ENCODE results near the gene TUBB4B. TPM values are rescaled to one million over a fixed set of nuclear protein-coding genes. Genes with fewer than 3 reads are reported as not detected.
"Not testable (repeated sequence)": the region's sequence is repeated elsewhere in the genome, so short reads cannot be mapped to it uniquely, and the experiment has no call there.

Gene TUBB4B
- total RNA-seq, 2 experiments from 2014 or later, result 417 to 443 TPM

DNA sequence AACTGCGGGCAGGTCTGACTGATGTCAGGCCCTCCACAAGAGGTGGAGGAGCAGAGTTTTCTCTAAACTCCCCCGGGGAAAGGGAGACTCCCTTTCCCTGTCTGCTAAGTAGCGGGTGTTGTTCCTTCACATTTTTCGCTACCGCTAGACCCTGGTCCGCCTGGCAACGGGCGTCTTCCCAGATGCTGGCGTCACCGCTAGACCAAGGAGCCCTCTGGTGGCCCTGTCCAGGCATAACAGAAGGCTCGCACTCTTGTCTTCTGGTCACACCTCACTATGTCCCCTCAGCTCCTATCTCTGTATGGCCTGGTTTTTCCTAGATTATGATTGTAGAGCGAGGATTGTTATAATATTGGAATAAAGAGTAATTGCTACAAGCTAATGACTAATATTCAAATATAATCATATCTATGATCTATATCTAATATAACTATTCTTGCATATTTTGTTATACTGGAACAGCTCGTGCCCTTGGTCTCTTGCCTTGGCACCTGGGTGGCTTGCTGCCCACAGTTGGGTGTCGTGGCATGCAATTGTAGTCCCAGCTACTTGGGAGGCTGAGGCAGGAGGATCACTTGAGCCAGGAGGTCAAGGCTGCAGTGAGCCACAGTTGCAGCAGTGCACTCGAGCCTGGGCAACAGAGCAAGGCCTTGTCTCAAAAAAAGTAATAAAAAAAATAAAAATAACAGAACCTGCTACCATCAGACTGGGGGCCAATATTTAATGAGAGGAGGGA, 21.3 kb downstream of the TUBB4B start:
- H3K9me3 ChIP-seq (ENCODE audit: low read length), result not testable (repeated sequence)

DNA sequence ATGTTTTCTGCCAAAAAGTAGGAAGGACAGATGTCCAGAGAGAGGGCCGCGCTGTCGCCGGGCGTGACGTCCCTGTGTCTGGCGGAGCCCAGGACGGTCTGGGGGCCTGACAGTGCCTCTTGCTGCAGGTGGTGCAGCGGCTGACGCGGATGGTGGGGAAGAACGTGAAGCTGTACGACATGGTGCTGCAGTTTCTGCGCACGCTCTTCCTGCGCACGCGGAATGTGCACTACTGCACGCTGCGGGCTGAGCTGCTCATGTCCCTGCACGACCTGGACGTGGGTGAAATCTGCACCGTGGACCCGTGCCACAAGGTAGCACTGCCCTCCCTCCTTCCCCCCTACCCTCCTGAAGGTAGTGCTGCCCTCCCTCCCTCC, 21.8 kb downstream of the TUBB4B start:
- Histone ChIP-seq H3K4me3 (ENCODE audit: low read depth, low read length, poor library complexity, severe bottlenecking) (no peak overlapping the region), H4K20me1 (ENCODE audit: insufficient read depth, low read length) (no peaks in the 10 kb centered on the region), H3K4me2 (ENCODE audit: low read length) (no peak overlapping the region), H3K79me2 (ENCODE audit: insufficient read depth, low read depth, low read length) (peaks cover 14% of the 10 kb centered on the region; the same call in 1 of the 2 replicates), H3K36me3 (ENCODE audit: insufficient read depth, low read length) (peaks cover 64% of the 10 kb centered on the region), H3K27ac (ENCODE audit: low read depth, low read length, poor library complexity, severe bottlenecking) (no peak overlapping the region), H3K4me1 (ENCODE audit: insufficient read depth, low read length, poor library complexity, severe bottlenecking) (peaks cover 27% of the 10 kb centered on the region), H3K9me3 (ENCODE audit: low read length) (no peaks in the 10 kb centered on the region), H2AFZ (ENCODE audit: low read length) (no peak overlapping the region), H3K9me2 (ENCODE audit: insufficient read depth, low read length) (no peaks in the 10 kb centered on the region)
- no peak for TF ChIP-seq EZH2phosphoT487 (IDR thresholded peaks at IDR 0.05; ENCODE audit: borderline replicate concordance, low read depth, low read length)
- TF ChIP-seq, protein P1, sequence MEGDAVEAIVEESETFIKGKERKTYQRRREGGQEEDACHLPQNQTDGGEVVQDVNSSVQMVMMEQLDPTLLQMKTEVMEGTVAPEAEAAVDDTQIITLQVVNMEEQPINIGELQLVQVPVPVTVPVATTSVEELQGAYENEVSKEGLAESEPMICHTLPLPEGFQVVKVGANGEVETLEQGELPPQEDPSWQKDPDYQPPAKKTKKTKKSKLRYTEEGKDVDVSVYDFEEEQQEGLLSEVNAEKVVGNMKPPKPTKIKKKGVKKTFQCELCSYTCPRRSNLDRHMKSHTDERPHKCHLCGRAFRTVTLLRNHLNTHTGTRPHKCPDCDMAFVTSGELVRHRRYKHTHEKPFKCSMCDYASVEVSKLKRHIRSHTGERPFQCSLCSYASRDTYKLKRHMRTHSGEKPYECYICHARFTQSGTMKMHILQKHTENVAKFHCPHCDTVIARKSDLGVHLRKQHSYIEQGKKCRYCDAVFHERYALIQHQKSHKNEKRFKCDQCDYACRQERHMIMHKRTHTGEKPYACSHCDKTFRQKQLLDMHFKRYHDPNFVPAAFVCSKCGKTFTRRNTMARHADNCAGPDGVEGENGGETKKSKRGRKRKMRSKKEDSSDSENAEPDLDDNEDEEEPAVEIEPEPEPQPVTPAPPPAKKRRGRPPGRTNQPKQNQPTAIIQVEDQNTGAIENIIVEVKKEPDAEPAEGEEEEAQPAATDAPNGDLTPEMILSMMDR (conservative IDR thresholded peaks at IDR 0.05; ENCODE audit: low read length), result no peak
- no peak for DNase-seq (ENCODE audit: low spot score)
- intact Hi-C loops (cut with micrococcal nuclease; ENCODE audit: unreplicated experiment), result no loop called here
- CTCF ChIA-PET (ENCODE audit: unreplicated experiment), result no interaction called here
- BruUV-seq (replicated peaks), result no TSS peak
- POLR2A ChIA-PET, result no interaction called here

More for the DNA sequence above, 21.3 kb downstream of the TUBB4B start:
- H3K27ac ChIP-seq (ENCODE audit: low read depth, low read length, poor library complexity, severe bottlenecking); H2AFZ ChIP-seq (ENCODE audit: low read length); intact Hi-C loops (cut with micrococcal nuclease; ENCODE audit: unreplicated experiment); DNase-seq (ENCODE audit: low spot score); H4K20me1 ChIP-seq (ENCODE audit: insufficient read depth, low read length); H3K9me2 ChIP-seq (ENCODE audit: insufficient read depth, low read length); CTCF ChIA-PET (ENCODE audit: unreplicated experiment); POLR2A ChIA-PET; H3K4me3 ChIP-seq (ENCODE audit: low read depth, low read length, poor library complexity, severe bottlenecking); BruUV-seq (replicated peaks); H3K4me2 ChIP-seq (ENCODE audit: low read length): not testable (repeated sequence)
- peaks cover 24% of the 10 kb centered on the region for H3K4me1 ChIP-seq (ENCODE audit: insufficient read depth, low read length, poor library complexity, severe bottlenecking)
- H3K36me3 ChIP-seq (ENCODE audit: insufficient read depth, low read length), result peaks cover 61% of the 10 kb centered on the region
- H3K79me2 ChIP-seq (ENCODE audit: insufficient read depth, low read depth, low read length), result peaks cover 14% of the 10 kb centered on the region; the same call in 1 of the 2 replicates
- TF ChIP-seq, protein P1 (conservative IDR thresholded peaks at IDR 0.05; ENCODE audit: low read length), result peak; percentile 65; the same call in 1 of the 2 replicates

DNA sequence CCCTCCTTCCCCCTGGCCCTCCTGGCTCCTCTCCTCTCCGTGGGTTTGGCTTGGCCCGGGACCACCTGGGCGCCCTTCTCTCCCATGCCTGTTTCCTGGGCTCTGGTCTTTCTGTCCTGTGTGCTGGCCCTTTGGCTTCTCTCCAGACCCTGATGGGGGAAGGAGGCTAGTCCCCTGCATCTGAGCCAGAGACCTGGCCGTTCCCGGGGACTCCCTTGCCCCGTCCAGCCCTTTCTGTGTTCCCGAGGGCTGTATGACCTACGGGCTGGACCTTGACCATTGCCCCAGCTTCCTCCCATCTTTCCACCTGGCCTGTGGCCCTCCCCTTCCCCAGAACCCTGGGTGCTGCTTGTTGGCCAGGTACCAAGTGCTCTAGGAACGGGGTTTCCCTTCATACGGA, 22.4 kb downstream of the TUBB4B start:
- ChIA-PET CTCF (ENCODE audit: unreplicated experiment) (no interaction called here), POLR2A (no interaction called here)
- TF ChIP-seq, protein P1 (conservative IDR thresholded peaks at IDR 0.05; ENCODE audit: low read length), result no peak
- no peak for TF ChIP-seq EZH2phosphoT487 (IDR thresholded peaks at IDR 0.05; ENCODE audit: borderline replicate concordance, low read depth, low read length)
- H3K9me2 ChIP-seq (ENCODE audit: insufficient read depth, low read length), result no peaks in the 10 kb centered on the region
- BruUV-seq (replicated peaks), result no TSS peak
- no peaks in the 10 kb centered on the region for H3K9me3 ChIP-seq (ENCODE audit: low read length)
- H3K27ac ChIP-seq (ENCODE audit: low read depth, low read length, poor library complexity, severe bottlenecking), result no peak overlapping the region
- no peaks in the 10 kb centered on the region for H4K20me1 ChIP-seq (ENCODE audit: insufficient read depth, low read length)
- intact Hi-C loops (cut with micrococcal nuclease; ENCODE audit: unreplicated experiment), result no loop called here
- H3K4me3 ChIP-seq (ENCODE audit: low read depth, low read length, poor library complexity, severe bottlenecking), result no peak overlapping the region
- H3K4me2 ChIP-seq (ENCODE audit: low read length), result no peak overlapping the region
- H2AFZ ChIP-seq (ENCODE audit: low read length), result no peak overlapping the region
- H3K4me1 ChIP-seq (ENCODE audit: insufficient read depth, low read length, poor library complexity, severe bottlenecking), result peaks cover 27% of the 10 kb centered on the region
- no peak for DNase-seq (ENCODE audit: low spot score)
- peaks cover 15% of the 10 kb centered on the region; the same call in 1 of the 2 replicates for H3K79me2 ChIP-seq (ENCODE audit: insufficient read depth, low read depth, low read length)
- peaks cover 60% of the 10 kb centered on the region for H3K36me3 ChIP-seq (ENCODE audit: insufficient read depth, low read length)

All from OCI-LY7 (cell line).